ENCODE data around the gene CYP39A1. TPM values are rescaled to one million over a fixed set of nuclear protein-coding genes. Genes with fewer than 3 reads are reported as not detected.

Gene CYP39A1
- total RNA-seq, 1 donor from 2014 or later, result 6.3 TPM

DNA sequence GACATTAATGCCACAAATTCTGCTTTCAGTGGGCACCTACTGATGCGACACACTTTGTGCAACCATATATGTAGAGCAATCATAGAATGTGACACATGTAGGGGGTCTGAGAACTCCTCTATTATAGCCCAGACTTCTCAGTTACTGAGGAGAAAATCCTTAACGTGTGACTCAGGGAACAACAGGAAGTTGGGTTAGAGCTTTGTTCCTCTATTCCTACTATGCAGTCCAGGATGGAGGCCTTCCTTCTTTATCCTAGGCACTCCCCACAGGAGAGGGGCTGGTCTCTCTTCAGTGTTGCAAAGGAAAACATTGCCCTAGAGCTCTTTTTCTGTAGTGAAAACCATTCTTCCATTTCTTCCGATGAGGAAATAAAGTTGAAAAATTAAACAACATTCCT, 121.7 kb downstream of the CYP39A1 start:
- Histone ChIP-seq H3K27ac (ENCODE audit: low read depth, low read length) (no peak overlapping the region), H3K4me3 (ENCODE audit: low read length in 3 of 3) (no peak overlapping the region), H3K4me1 (ENCODE audit: control insufficient read depth in 3 of 3, insufficient read depth in 3 of 3, low read length in 3 of 3) (no peaks in the 10 kb centered on the region), H3K9me3 (ENCODE audit: control insufficient read depth in 3 of 3, low read length in 3 of 3) (no peaks in the 10 kb centered on the region), H3K9ac (ENCODE audit: low read depth in 1 of 3, low read length in 3 of 3) (no peak overlapping the region), H3K27me3 (ENCODE audit: control insufficient read depth in 3 of 3, insufficient read depth in 3 of 3, low read length in 3 of 3) (no peaks in the 10 kb centered on the region), H3K36me3 (ENCODE audit: control insufficient read depth in 3 of 3, insufficient read depth in 3 of 3, low read length in 3 of 3) (no peaks in the 10 kb centered on the region)

DNA sequence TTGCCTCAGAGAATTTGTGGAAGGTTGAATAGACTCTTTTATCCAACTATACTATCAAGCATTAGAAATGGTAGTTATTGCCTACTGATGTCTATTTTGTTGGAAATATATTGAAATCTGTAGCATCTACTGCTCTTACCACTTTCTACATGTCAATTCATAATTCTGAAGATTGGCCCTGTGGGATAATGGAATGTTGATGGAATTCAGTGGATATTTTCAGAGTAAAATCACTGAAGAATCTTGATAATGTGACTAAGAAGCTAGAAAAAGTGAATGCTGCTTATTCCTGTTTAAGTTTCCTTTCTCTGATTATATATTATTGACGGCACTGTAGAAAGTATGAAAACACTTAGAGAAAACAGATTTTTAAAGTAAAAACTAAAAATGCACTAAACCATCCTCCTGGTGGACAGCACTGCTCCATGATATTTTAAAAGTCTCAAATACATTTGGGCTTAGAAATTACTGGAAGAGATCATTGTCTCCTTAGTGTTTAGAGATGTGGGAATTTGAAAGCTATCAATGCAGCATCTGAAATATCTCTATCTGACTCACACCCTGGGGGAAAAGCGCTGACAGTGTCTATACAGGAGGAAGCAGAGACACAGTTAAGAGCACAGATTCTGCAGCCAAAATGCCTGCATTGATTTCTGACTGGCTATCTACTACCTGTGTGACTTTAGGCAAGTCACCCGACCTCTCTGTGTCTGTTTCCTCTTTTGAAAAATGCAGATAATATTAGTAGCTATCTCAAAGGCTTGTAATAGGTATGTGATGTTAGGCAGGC, 123.5 kb downstream of the CYP39A1 start:
- no peaks in the 10 kb centered on the region for H3K36me3 ChIP-seq (ENCODE audit: control insufficient read depth in 3 of 3, insufficient read depth in 3 of 3, low read length in 3 of 3)
- no peaks in the 10 kb centered on the region for H3K9me3 ChIP-seq (ENCODE audit: control insufficient read depth in 3 of 3, low read length in 3 of 3)
- H3K27me3 ChIP-seq (ENCODE audit: control insufficient read depth in 3 of 3, insufficient read depth in 3 of 3, low read length in 3 of 3), result no peaks in the 10 kb centered on the region
- H3K9ac ChIP-seq (ENCODE audit: low read depth in 1 of 3, low read length in 3 of 3), result no peak overlapping the region
- H3K4me1 ChIP-seq (ENCODE audit: control insufficient read depth in 3 of 3, insufficient read depth in 3 of 3, low read length in 3 of 3), result no peaks in the 10 kb centered on the region
- no peak overlapping the region for H3K4me3 ChIP-seq (ENCODE audit: low read length in 3 of 3)
- no peak overlapping the region for H3K27ac ChIP-seq (ENCODE audit: low read depth, low read length)

- Histone ChIP-seq H3K9me3 (ENCODE audit: control insufficient read depth in 3 of 3, low read length in 3 of 3) (no peaks in the 10 kb centered on the region), H3K27me3 (ENCODE audit: control insufficient read depth in 3 of 3, insufficient read depth in 3 of 3, low read length in 3 of 3) (no peaks in the 10 kb centered on the region), H3K4me1 (ENCODE audit: control insufficient read depth in 3 of 3, insufficient read depth in 3 of 3, low read length in 3 of 3) (no peaks in the 10 kb centered on the region), H3K27ac (ENCODE audit: low read depth, low read length) (no peak overlapping the region), H3K36me3 (ENCODE audit: control insufficient read depth in 3 of 3, insufficient read depth in 3 of 3, low read length in 3 of 3) (no peaks in the 10 kb centered on the region), H3K9ac (ENCODE audit: low read depth in 1 of 3, low read length in 3 of 3) (no peak overlapping the region), H3K4me3 (ENCODE audit: low read length in 3 of 3) (no peak overlapping the region)
Measured at GRCh38 chr6:46526607-46527006, 126.0 kb downstream of the CYP39A1 start.

GRCh38 chr6:46525583-46525982, 127.0 kb downstream of the CYP39A1 start:
- no peaks in the 10 kb centered on the region for H3K9me3 ChIP-seq (ENCODE audit: control insufficient read depth in 3 of 3, low read length in 3 of 3)
- H3K36me3 ChIP-seq (ENCODE audit: control insufficient read depth in 3 of 3, insufficient read depth in 3 of 3, low read length in 3 of 3), result no peaks in the 10 kb centered on the region
- H3K27me3 ChIP-seq (ENCODE audit: control insufficient read depth in 3 of 3, insufficient read depth in 3 of 3, low read length in 3 of 3), result no peaks in the 10 kb centered on the region
- no peaks in the 10 kb centered on the region for H3K4me1 ChIP-seq (ENCODE audit: control insufficient read depth in 3 of 3, insufficient read depth in 3 of 3, low read length in 3 of 3)
- H3K27ac ChIP-seq (ENCODE audit: low read depth, low read length), result no peak overlapping the region
- H3K4me3 ChIP-seq (ENCODE audit: low read length in 3 of 3), result no peak overlapping the region
- H3K9ac ChIP-seq (ENCODE audit: low read depth in 1 of 3, low read length in 3 of 3), result no peak overlapping the region

- H3K4me1 ChIP-seq (ENCODE audit: control insufficient read depth in 3 of 3, insufficient read depth in 3 of 3, low read length in 3 of 3), result peaks cover 0 to 6% (median 0%) of the 10 kb centered on the region in 3 donors
Measured at GRCh38 chr6:46521464-46521971, 131.1 kb downstream of the CYP39A1 start.

DNA sequence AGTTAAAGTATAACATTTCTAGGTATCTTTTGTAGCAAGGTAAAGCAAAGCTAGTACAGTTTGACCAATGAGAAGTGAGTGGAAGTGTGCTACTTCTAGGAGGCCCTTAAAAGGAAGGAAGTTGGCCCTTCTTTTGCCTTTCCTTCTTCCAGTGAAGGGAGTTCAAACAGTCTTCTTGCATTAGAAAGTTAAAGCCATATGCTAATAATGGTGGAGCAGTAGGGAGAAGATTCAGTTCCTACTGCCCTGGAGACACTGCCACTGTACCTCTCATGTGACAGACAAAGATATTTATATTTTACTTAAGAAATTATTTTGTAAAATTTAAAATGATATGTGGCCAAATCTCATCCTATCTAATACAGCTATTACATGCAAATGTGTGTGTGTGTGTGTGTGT, 135.4 kb downstream of the CYP39A1 start:
- Histone ChIP-seq H3K4me3 (ENCODE audit: low read length in 3 of 3) (no peak overlapping the region), H3K27ac (ENCODE audit: low read depth, low read length) (no peak overlapping the region), H3K36me3 (ENCODE audit: control insufficient read depth in 3 of 3, insufficient read depth in 3 of 3, low read length in 3 of 3) (no peaks in the 10 kb centered on the region), H3K27me3 (ENCODE audit: control insufficient read depth in 3 of 3, insufficient read depth in 3 of 3, low read length in 3 of 3) (no peaks in the 10 kb centered on the region), H3K9me3 (ENCODE audit: control insufficient read depth in 3 of 3, low read length in 3 of 3) (no peaks in the 10 kb centered on the region), H3K9ac (ENCODE audit: low read depth in 1 of 3, low read length in 3 of 3) (no peak overlapping the region), H3K4me1 (ENCODE audit: control insufficient read depth in 3 of 3, insufficient read depth in 3 of 3, low read length in 3 of 3) (peaks cover 3 to 14% (median 6%) of the 10 kb centered on the region in 3 donors)

More at GRCh38 chr6:46521464-46521971, 131.1 kb downstream of the CYP39A1 start:
- no peak overlapping the region for H3K4me3 ChIP-seq (ENCODE audit: low read length in 3 of 3)
- H3K9ac ChIP-seq (ENCODE audit: low read depth in 1 of 3, low read length in 3 of 3), result no peak overlapping the region
- H3K9me3 ChIP-seq (ENCODE audit: control insufficient read depth in 3 of 3, low read length in 3 of 3), result no peaks in the 10 kb centered on the region
- H3K27me3 ChIP-seq (ENCODE audit: control insufficient read depth in 3 of 3, insufficient read depth in 3 of 3, low read length in 3 of 3), result no peaks in the 10 kb centered on the region
- peak overlapping the region; percentile 20 for H3K27ac ChIP-seq (ENCODE audit: low read depth, low read length)
- H3K36me3 ChIP-seq (ENCODE audit: control insufficient read depth in 3 of 3, insufficient read depth in 3 of 3, low read length in 3 of 3), result no peaks in the 10 kb centered on the region

- no peak overlapping the region for H3K27ac ChIP-seq (ENCODE audit: low read depth, low read length)
- no peak overlapping the region for H3K9ac ChIP-seq (ENCODE audit: low read depth in 1 of 3, low read length in 3 of 3)
- no peak overlapping the region for H3K4me3 ChIP-seq (ENCODE audit: low read length in 3 of 3)
- no peaks in the 10 kb centered on the region for H3K27me3 ChIP-seq (ENCODE audit: control insufficient read depth in 3 of 3, insufficient read depth in 3 of 3, low read length in 3 of 3)
- H3K4me1 ChIP-seq (ENCODE audit: control insufficient read depth in 3 of 3, insufficient read depth in 3 of 3, low read length in 3 of 3), result peaks cover 30 to 42% (median 34%) of the 10 kb centered on the region in 3 donors
- no peaks in the 10 kb centered on the region for H3K36me3 ChIP-seq (ENCODE audit: control insufficient read depth in 3 of 3, insufficient read depth in 3 of 3, low read length in 3 of 3)
- no peaks in the 10 kb centered on the region for H3K9me3 ChIP-seq (ENCODE audit: control insufficient read depth in 3 of 3, low read length in 3 of 3)
Measured at GRCh38 chr6:46513533-46513932, 139.1 kb downstream of the CYP39A1 start.

DNA sequence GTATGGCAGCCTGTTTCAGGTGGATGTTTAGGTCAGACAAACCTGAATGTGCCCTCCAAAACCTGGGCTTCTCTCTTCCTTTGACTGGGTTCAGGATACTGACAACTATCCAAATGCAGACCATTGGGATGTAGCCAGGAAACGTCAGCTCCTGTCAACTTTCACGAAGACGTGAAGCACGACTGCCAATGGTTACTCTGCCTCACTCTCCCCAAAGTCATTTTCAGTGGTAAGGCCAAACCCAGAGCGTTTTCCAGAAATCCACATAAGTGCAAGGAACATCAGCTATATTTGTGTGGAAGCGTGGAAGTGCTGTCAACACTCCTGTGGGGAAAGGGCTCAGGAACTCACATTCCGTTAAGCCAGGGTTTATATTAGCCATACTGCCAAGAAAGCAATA, 141.3 kb downstream of the CYP39A1 start:
- Histone ChIP-seq H3K4me1 (ENCODE audit: control insufficient read depth in 3 of 3, insufficient read depth in 3 of 3, low read length in 3 of 3) (peaks cover 39 to 50% (median 43%) of the 10 kb centered on the region in 3 donors), H3K9me3 (ENCODE audit: control insufficient read depth in 3 of 3, low read length in 3 of 3) (no peaks in the 10 kb centered on the region), H3K27ac (ENCODE audit: low read depth, low read length) (peak overlapping the region; percentile 46), H3K36me3 (ENCODE audit: control insufficient read depth in 3 of 3, insufficient read depth in 3 of 3, low read length in 3 of 3) (no peaks in the 10 kb centered on the region), H3K9ac (ENCODE audit: low read depth in 1 of 3, low read length in 3 of 3) (no peak overlapping the region), H3K4me3 (ENCODE audit: low read length in 3 of 3) (no peak overlapping the region), H3K27me3 (ENCODE audit: control insufficient read depth in 3 of 3, insufficient read depth in 3 of 3, low read length in 3 of 3) (no peaks in the 10 kb centered on the region)

- no peak overlapping the region for H3K9ac ChIP-seq (ENCODE audit: low read depth in 1 of 3, low read length in 3 of 3)
- H3K4me1 ChIP-seq (ENCODE audit: control insufficient read depth in 3 of 3, insufficient read depth in 3 of 3, low read length in 3 of 3), result peaks cover 43 to 53% (median 45%) of the 10 kb centered on the region in 3 donors
- H3K4me3 ChIP-seq (ENCODE audit: low read length in 3 of 3), result no peak overlapping the region
- H3K9me3 ChIP-seq (ENCODE audit: control insufficient read depth in 3 of 3, low read length in 3 of 3), result no peaks in the 10 kb centered on the region
- peak overlapping the region; percentile 63 for H3K27ac ChIP-seq (ENCODE audit: low read depth, low read length)
- no peaks in the 10 kb centered on the region for H3K36me3 ChIP-seq (ENCODE audit: control insufficient read depth in 3 of 3, insufficient read depth in 3 of 3, low read length in 3 of 3)
- no peaks in the 10 kb centered on the region for H3K27me3 ChIP-seq (ENCODE audit: control insufficient read depth in 3 of 3, insufficient read depth in 3 of 3, low read length in 3 of 3)
Measured at GRCh38 chr6:46510651-46511050, 142.0 kb downstream of the CYP39A1 start.

DNA sequence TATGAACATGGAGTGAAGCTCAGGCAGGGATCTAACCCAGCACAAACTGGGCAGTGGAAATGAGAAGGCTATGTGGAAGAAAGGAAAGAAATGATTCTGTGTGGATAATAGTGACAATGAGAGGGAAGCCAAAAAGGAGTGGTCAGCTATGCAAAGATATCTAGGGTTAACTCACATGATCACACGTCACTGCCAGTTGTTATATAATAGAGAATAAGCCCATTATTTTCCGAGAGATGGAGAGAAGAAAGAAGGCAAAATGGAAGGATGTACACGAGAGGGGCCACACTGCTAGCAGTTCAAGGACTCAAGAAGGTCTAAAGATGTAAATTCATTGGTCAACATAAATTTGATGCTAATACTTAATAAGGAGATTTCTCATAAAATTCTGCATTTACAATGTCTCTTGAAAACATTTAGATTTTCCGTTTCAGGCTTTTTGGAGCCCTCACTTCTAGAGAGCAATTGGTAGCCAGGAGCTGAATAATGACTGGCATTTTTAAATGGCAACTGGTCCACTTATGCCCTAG, 142.6 kb downstream of the CYP39A1 start:
- Histone ChIP-seq H3K4me3 (ENCODE audit: low read length in 3 of 3) (no peak overlapping the region), H3K9me3 (ENCODE audit: control insufficient read depth in 3 of 3, low read length in 3 of 3) (no peaks in the 10 kb centered on the region), H3K9ac (ENCODE audit: low read depth in 1 of 3, low read length in 3 of 3) (no peak overlapping the region), H3K4me1 (ENCODE audit: control insufficient read depth in 3 of 3, insufficient read depth in 3 of 3, low read length in 3 of 3) (peaks cover 43 to 59% (median 45%) of the 10 kb centered on the region in 3 donors), H3K36me3 (ENCODE audit: control insufficient read depth in 3 of 3, insufficient read depth in 3 of 3, low read length in 3 of 3) (no peaks in the 10 kb centered on the region), H3K27me3 (ENCODE audit: control insufficient read depth in 3 of 3, insufficient read depth in 3 of 3, low read length in 3 of 3) (no peaks in the 10 kb centered on the region), H3K27ac (ENCODE audit: low read depth, low read length) (peak overlapping the region; percentile 63)

Measured in skeletal muscle tissue (tissue), 4 donors.